Thymus (tissue), 11 donors: ENCODE data around the gene FGD4. TPM values are rescaled to one million over a fixed set of nuclear protein-coding genes. Genes with fewer than 3 reads are reported as not detected.

ENCODE experiments used
- DNase-seq, 9 donors: peaks; one replicate each; pipeline ENCODE4 v3.0.0-alpha.2; 2013; ENCODE audit warnings: low spot score in 9 of 9, low read depth in 6 of 9, missing footprints in 1 of 9
- H3K27ac ChIP-seq, 2 donors: one replicate each; pipeline ENCODE4 v1.5.1; 2013; ENCODE audit warnings: control low read depth in 1 of 2, low read depth in 1 of 2, low read length in 1 of 2, mild to moderate bottlenecking in 1 of 2, moderate library complexity in 1 of 2
- H3K27me3 ChIP-seq, 2 donors: one replicate each; pipeline ENCODE4 v1.5.1; 2013; ENCODE audit warnings: low read length in 1 of 2; ENCODE audit not compliant: control insufficient read depth in 2 of 2, insufficient read depth in 1 of 2
- H3K36me3 ChIP-seq, 2 donors: one replicate each; pipeline ENCODE4 v1.5.1; 2013; ENCODE audit warnings: low read length in 1 of 2, mild to moderate bottlenecking in 1 of 2, moderate library complexity in 1 of 2; ENCODE audit not compliant: control insufficient read depth in 2 of 2, insufficient read depth in 2 of 2
- H3K4me1 ChIP-seq, 2 donors: one replicate each; pipeline ENCODE4 v1.5.1; 2013; ENCODE audit warnings: low read length in 2 of 2; ENCODE audit not compliant: control insufficient read depth in 2 of 2, insufficient read depth in 2 of 2
- H3K4me3 ChIP-seq, 2 donors: one replicate each; pipeline ENCODE4 v1.5.1; 2013; ENCODE audit warnings: low read length in 2 of 2, control low read depth in 1 of 2, mild to moderate bottlenecking in 1 of 2
- H3K9me3 ChIP-seq, 2 donors: one replicate each; pipeline ENCODE4 v1.5.1; 2013; ENCODE audit warnings: low read length in 1 of 2, mild to moderate bottlenecking in 1 of 2; ENCODE audit not compliant: control insufficient read depth in 2 of 2, insufficient read depth in 1 of 2
- WGBS: extraction: QIAGEN DNeasy Blood & Tissue Kit; methylation state at CpG from one replicate; pipeline ENCODE4 v1.1.7; 2013; 5-methylcytosine and 5-hydroxymethylcytosine counted together
- polyA plus RNA-seq: library from polyadenylated mRNA; stranded (reverse); fragments of 200-250 nt; gene quantifications from one replicate; pipeline ENCODE4 v1.2.3, GENCODE V29; 2013
- total RNA-seq: library from RNA; stranded (reverse); fragments of 120-200 nt; gene quantifications from one replicate; pipeline ENCODE4 v1.2.4, GENCODE V29; 2013
- donor health status: healthy.

Gene FGD4
- total and polyA plus RNA-seq, 2 donors, result 3.3 to 3.6 TPM

DNA sequence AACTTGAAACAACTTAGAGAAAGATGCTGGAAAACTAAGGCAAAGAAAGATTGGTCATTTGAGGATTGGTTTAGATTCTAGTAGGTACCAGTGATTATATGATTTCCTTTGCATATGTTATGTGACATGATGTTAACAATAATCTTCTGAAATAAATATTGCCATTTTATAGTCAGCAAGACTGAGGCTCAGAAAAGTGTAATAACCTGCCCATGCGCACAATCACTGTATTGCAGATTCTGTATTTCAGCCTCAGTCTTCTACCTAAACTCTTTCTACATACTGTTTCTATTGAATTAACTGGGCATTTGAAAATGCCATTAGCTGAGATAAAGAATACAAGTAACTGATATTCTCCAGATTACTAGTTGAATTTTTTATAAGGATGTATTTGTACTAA, 61.3 kb downstream of the FGD4 start:
- 96% methylated on average over 1 of the region's 1 CpG for WGBS
- H3K4me3 ChIP-seq, result no peak overlapping the region

GRCh38 chr12:32462908-32463307, 63.5 kb downstream of the FGD4 start:
- Histone ChIP-seq H3K27ac (no peak overlapping the region), H3K4me1 (no peaks in the 10 kb centered on the region), H3K36me3 (no peaks in the 10 kb centered on the region), H3K27me3 (no peaks in the 10 kb centered on the region), H3K9me3 (no peaks in the 10 kb centered on the region), H3K4me3 (no peak overlapping the region)
- DNase-seq, result no peak
- 98% methylated on average over 2 of the region's 2 CpGs for WGBS

More for the DNA sequence above, 61.3 kb downstream of the FGD4 start:
- Histone ChIP-seq H3K36me3 (no peaks in the 10 kb centered on the region), H3K4me1 (no peaks in the 10 kb centered on the region), H3K9me3 (no peaks in the 10 kb centered on the region), H3K27ac (no peak overlapping the region), H3K27me3 (no peaks in the 10 kb centered on the region)
- DNase-seq, result no peak

- Histone ChIP-seq H3K9me3 (no peaks in the 10 kb centered on the region), H3K4me3 (no peak overlapping the region), H3K4me1 (no peaks in the 10 kb centered on the region), H3K27me3 (no peaks in the 10 kb centered on the region), H3K27ac (no peak overlapping the region), H3K36me3 (no peaks in the 10 kb centered on the region)
- 97% methylated on average over 1 of the region's 1 CpG for WGBS
- no peak for DNase-seq
Measured at GRCh38 chr12:32466187-32466586, 66.8 kb downstream of the FGD4 start.

GRCh38 chr12:32466986-32467711, 67.8 kb downstream of the FGD4 start:
- H3K27me3 ChIP-seq, result no peaks in the 10 kb centered on the region
- H3K36me3 ChIP-seq, result no peaks in the 10 kb centered on the region
- WGBS, result 62% methylated on average over 2 of the region's 2 CpGs
- DNase-seq, result no peak
- no peak overlapping the region for H3K4me3 ChIP-seq
- H3K4me1 ChIP-seq, result no peaks in the 10 kb centered on the region
- H3K9me3 ChIP-seq, result no peaks in the 10 kb centered on the region
- no peak overlapping the region for H3K27ac ChIP-seq

GRCh38 chr12:32467959-32468863, 68.9 kb downstream of the FGD4 start:
- no peak overlapping the region for H3K4me3 ChIP-seq
- H3K9me3 ChIP-seq, result no peaks in the 10 kb centered on the region
- no peak for DNase-seq
- no peak overlapping the region for H3K27ac ChIP-seq
- no peaks in the 10 kb centered on the region for H3K27me3 ChIP-seq
- H3K36me3 ChIP-seq, result no peaks in the 10 kb centered on the region
- no peaks in the 10 kb centered on the region for H3K4me1 ChIP-seq
- WGBS, result 57% methylated on average over 10 of the region's 10 CpGs

GRCh38 chr12:32470936-32471470, 71.6 kb downstream of the FGD4 start:
- Histone ChIP-seq H3K36me3 (no peaks in the 10 kb centered on the region), H3K4me1 (no peaks in the 10 kb centered on the region), H3K27me3 (no peaks in the 10 kb centered on the region), H3K4me3 (no peak overlapping the region), H3K9me3 (no peaks in the 10 kb centered on the region), H3K27ac (no peak overlapping the region)
- 98% methylated on average over 3 of the region's 3 CpGs for WGBS
- no peak for DNase-seq

DNA sequence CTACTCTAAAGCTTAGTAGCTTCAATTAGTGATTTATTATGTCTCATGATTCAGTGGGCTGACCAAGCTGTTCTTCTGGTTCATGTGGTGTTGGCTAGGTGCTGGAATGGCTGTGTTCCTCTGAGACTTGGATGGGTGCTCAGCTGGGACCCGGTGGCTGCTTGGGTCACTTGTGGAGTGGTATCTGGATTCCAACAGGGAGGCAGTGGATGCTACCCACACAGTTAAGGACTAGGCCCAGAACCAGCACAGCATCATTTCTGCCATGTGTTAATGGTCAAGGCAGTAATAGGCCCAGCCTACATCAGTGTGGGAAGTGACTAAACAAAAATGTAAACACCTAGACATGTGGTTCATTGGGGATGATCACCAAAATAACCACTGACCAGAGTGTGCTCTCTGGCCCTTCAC, 72.2 kb downstream of the FGD4 start:
- Histone ChIP-seq H3K36me3 (no peaks in the 10 kb centered on the region), H3K4me1 (no peaks in the 10 kb centered on the region), H3K4me3 (no peak overlapping the region), H3K27ac (no peak overlapping the region), H3K9me3 (no peaks in the 10 kb centered on the region), H3K27me3 (no peaks in the 10 kb centered on the region)
- 98% methylated on average over 1 of the region's 1 CpG for WGBS
- DNase-seq, result no peak

- H3K4me1 ChIP-seq, result no peaks in the 10 kb centered on the region
- 96% methylated on average over 1 of the region's 1 CpG for WGBS
- no peak overlapping the region for H3K4me3 ChIP-seq
- no peaks in the 10 kb centered on the region for H3K9me3 ChIP-seq
- no peak for DNase-seq
- H3K36me3 ChIP-seq, result no peaks in the 10 kb centered on the region
- H3K27ac ChIP-seq, result no peak overlapping the region
- no peaks in the 10 kb centered on the region for H3K27me3 ChIP-seq
Measured at GRCh38 chr12:32475724-32476123, 76.4 kb downstream of the FGD4 start.

- no peaks in the 10 kb centered on the region for H3K9me3 ChIP-seq
- no peaks in the 10 kb centered on the region for H3K4me1 ChIP-seq
- DNase-seq, result no peak
- H3K27me3 ChIP-seq, result no peaks in the 10 kb centered on the region
- no peaks in the 10 kb centered on the region for H3K36me3 ChIP-seq
- no peak overlapping the region for H3K4me3 ChIP-seq
- no peak overlapping the region for H3K27ac ChIP-seq
- WGBS, result 92% methylated on average over 3 of the region's 3 CpGs
Measured at GRCh38 chr12:32476446-32476845, 77.1 kb downstream of the FGD4 start.
